Measurements from ENCODE around the gene MYBPC3.

DNA sequence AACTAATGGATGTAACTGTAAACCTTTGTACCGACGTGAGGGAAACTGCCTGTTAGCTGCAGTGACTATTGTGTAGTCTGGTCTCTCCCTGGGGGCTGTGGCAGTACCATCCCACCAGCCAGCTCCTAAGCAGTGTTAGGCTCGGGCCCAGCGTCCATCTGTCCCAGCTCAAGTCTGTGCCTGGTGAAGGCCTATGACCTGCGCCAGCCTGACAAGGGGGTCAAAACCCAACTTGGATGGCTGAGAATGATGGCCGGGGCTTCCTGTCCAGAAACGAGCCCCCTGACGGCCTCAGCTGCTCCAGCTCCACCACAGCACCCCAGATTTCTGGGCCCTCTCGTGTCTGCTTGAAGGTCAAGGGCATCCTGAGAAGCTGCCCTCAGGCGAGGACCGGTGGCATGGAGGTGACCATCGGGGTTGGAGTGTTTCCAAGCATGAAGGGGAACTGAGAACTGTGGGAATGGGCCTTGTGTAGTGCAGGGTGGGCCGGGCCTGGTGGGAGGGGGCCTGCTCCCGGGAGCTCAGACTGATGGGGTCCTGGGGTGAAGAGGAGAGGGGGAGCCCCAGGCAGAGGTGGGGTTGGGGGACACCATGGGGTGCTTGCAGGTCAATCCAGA lies 40.2 kb upstream of the MYBPC3 start:
- TF ChIP-seq, protein P1, sequence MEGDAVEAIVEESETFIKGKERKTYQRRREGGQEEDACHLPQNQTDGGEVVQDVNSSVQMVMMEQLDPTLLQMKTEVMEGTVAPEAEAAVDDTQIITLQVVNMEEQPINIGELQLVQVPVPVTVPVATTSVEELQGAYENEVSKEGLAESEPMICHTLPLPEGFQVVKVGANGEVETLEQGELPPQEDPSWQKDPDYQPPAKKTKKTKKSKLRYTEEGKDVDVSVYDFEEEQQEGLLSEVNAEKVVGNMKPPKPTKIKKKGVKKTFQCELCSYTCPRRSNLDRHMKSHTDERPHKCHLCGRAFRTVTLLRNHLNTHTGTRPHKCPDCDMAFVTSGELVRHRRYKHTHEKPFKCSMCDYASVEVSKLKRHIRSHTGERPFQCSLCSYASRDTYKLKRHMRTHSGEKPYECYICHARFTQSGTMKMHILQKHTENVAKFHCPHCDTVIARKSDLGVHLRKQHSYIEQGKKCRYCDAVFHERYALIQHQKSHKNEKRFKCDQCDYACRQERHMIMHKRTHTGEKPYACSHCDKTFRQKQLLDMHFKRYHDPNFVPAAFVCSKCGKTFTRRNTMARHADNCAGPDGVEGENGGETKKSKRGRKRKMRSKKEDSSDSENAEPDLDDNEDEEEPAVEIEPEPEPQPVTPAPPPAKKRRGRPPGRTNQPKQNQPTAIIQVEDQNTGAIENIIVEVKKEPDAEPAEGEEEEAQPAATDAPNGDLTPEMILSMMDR (IDR thresholded peaks at IDR 0.05): no peak
- TF ChIP-seq POLR2A (IDR thresholded peaks at IDR 0.05): no peak
- TF ChIP-seq POLR2AphosphoS5 (IDR thresholded peaks at IDR 0.05): no peak
